Measurements from ENCODE around the gene CTRB2.

The CTRB2 gene

DNA sequence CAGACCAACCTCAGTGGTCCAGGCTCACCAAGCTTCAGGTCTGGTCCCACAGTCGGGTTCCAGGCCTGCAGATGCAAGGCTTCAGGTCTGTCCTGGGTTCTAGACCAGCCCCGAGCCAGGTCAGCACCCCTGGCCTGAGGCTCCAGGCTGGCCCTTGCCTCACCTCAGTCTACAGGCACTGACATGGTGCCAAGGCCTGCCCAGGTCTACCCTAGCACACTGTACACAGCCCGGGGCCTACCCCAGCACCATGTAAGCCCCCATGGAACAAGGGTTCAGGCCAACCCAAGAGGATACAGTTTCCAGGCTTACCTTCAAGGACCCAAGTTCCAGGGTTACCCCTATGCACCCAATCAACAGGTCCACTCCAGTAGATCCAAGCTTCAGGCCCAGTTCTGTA lies 31.9 kb downstream of the CTRB2 start:
- ATAC-seq (no peak), DNase-seq (no peak)

- DNase-seq (no peak), ATAC-seq (no peak)
These were observed 34.4 kb downstream of the CTRB2 start for GRCh38 chr16:75172578-75172977.

- no peak for DNase-seq
- ATAC-seq, result no peak
These were observed 37.0 kb downstream of the CTRB2 start for GRCh38 chr16:75169899-75170405.

GRCh38 chr16:75160386-75160785 lies 46.6 kb downstream of the CTRB2 start:
- no peak for DNase-seq
- no peak for ATAC-seq
